SK-N-SH treated with all-trans-retinoic acid at 6 μM for 48 hours (cell line): ENCODE results near the gene WTAP.

Source experiments
- ATAC-seq: fragments of 200-7000 bp; cut with Tn5 transposase; 3 replicates; pipeline ENCODE4 v1.9.1; 2020; ENCODE audit warnings: mild to moderate bottlenecking, moderate library complexity
- ARNTL ChIP-seq: fragments of 450-650 bp; formaldehyde crosslinking; IDR thresholded peaks from 2 replicates; pipeline ENCODE4 v1.5.0; 2020; ENCODE audit warnings: low read depth, mild to moderate bottlenecking, moderate library complexity, borderline replicate concordance
- BACH2 ChIP-seq: fragments of 250-450 bp; sonication (Bioruptor Pico); IDR thresholded peaks from 2 replicates; pipeline ENCODE4 v1.9.0; 2021; ENCODE audit warnings: mild to moderate bottlenecking, borderline replicate concordance
- CSDC2 ChIP-seq: fragments of 250-450 bp; sonication (Bioruptor Pico); IDR thresholded peaks from 2 replicates; pipeline ENCODE4 v1.5.0; 2020; ENCODE audit warnings: mild to moderate bottlenecking, moderate library complexity
- ESRRG ChIP-seq: fragments of 250-450 bp; sonication (Bioruptor Pico); IDR thresholded peaks from 2 replicates; pipeline ENCODE4 v1.6.1; 2021; ENCODE audit warnings: mild to moderate bottlenecking
- GLIS3 ChIP-seq: fragments of 250-450 bp; sonication (Bioruptor Pico); IDR thresholded peaks from 2 replicates; pipeline ENCODE4 v1.5.0; 2020; ENCODE audit warnings: mild to moderate bottlenecking, moderate library complexity
- ISL1 ChIP-seq: fragments of 250-450 bp; sonication (Bioruptor Pico); IDR thresholded peaks from 2 replicates; pipeline ENCODE4 v2.1.2; 2022; ENCODE audit warnings: mild to moderate bottlenecking, moderate library complexity
- TCF4 ChIP-seq: fragments of 250-450 bp; sonication (Bioruptor Pico); IDR thresholded peaks from 2 replicates; pipeline ENCODE4 v1.8.0; 2021; ENCODE audit warnings: mild to moderate bottlenecking, moderate library complexity, borderline replicate concordance
- TOX ChIP-seq: fragments of 250-450 bp; sonication (Bioruptor Pico); IDR thresholded peaks from 2 replicates; pipeline ENCODE4 v1.8.0; 2021; ENCODE audit warnings: mild to moderate bottlenecking, moderate library complexity, borderline replicate concordance
- ZC3H10 ChIP-seq: fragments of 250-450 bp; sonication (Bioruptor Pico); IDR thresholded peaks from 2 replicates; pipeline ENCODE4 v1.5.1; 2021; ENCODE audit warnings: mild to moderate bottlenecking, moderate library complexity
- ZNF565 ChIP-seq: fragments of 450-650 bp; formaldehyde crosslinking; conservative IDR thresholded peaks from 2 replicates; pipeline ENCODE4 v1.5.0; 2020; ENCODE audit warnings: low read depth, mild to moderate bottlenecking, moderate library complexity
- ZNF70 ChIP-seq: fragments of 450-650 bp; formaldehyde crosslinking; IDR thresholded peaks from 2 replicates; pipeline ENCODE4 v1.5.0; 2020; ENCODE audit warnings: mild to moderate bottlenecking, moderate library complexity
- TF ChIP-seq, protein P1 (sequence below): fragments of 250-450 bp; sonication (Bioruptor Pico); IDR thresholded peaks from 2 replicates; pipeline ENCODE4 v1.5.1; 2020; ENCODE audit warnings: low read depth, mild to moderate bottlenecking, moderate library complexity
- TF ChIP-seq, protein P2 (sequence below): fragments of 250-450 bp; sonication (Bioruptor Pico); IDR thresholded peaks from 2 replicates; pipeline ENCODE4 v1.5.0; 2020; ENCODE audit warnings: mild to moderate bottlenecking, moderate library complexity
- TF ChIP-seq, protein P3 (sequence below): fragments of 250-450 bp; sonication (Bioruptor Pico); IDR thresholded peaks from 2 replicates; pipeline ENCODE4 v1.8.0; 2020; ENCODE audit warnings: mild to moderate bottlenecking, moderate library complexity, borderline replicate concordance
- TF ChIP-seq, protein P4 (sequence below): fragments of 250-450 bp; sonication (Bioruptor Pico); IDR thresholded peaks from 2 replicates; pipeline ENCODE4 v1.5.1; 2021; ENCODE audit warnings: mild to moderate bottlenecking, moderate library complexity
- TF ChIP-seq, protein P5 (sequence below): fragments of 250-450 bp; sonication (Bioruptor Pico); IDR thresholded peaks from 2 replicates; pipeline ENCODE4 v1.8.0; 2021; ENCODE audit warnings: low read depth, mild to moderate bottlenecking, moderate library complexity, borderline replicate concordance

The WTAP gene

DNA sequence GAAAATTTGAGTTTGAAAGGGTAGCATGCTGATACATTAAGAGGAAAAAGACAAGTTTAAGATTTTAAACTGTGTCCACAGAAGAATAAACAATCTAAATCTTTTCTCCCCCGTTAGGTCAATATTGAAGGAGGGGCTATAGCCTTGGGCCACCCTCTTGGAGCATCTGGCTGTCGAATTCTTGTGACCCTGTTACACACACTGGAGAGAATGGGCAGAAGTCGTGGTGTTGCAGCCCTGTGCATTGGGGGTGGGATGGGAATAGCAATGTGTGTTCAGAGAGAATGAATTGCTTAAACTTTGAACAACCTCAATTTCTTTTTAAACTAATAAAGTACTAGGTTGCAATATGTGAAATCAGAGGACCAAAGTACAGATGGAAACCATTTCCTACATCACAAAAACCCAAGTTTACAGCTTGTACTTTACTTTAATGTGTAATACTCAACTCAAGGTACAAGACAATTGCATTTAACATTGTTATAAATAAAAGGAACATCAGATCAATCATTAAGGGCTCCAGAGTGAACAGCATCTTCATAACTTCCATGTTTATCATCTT lies 51.3 kb downstream of the WTAP start:
- no peak for ATAC-seq

DNA sequence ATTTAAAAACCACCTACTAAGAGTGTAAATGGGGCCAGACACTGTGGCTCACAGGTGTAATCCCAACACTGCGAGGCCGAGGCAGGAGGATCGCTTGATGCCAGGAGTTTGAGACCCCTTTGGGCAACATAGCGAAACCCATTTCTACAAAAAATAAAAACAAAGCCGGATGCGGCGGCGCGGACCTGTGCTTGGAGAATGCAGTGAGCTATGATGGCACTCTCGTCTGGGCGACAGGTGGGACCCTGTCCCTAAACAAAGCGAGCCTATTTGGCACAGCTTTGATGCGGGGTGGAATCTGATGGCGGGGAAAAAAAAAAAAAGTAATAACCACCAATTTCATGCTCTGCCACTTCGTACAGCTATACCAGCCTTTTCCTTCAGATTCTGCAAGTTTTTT lies 61.0 kb downstream of the WTAP start:
- no peak for ATAC-seq
- TF ChIP-seq, protein P1, sequence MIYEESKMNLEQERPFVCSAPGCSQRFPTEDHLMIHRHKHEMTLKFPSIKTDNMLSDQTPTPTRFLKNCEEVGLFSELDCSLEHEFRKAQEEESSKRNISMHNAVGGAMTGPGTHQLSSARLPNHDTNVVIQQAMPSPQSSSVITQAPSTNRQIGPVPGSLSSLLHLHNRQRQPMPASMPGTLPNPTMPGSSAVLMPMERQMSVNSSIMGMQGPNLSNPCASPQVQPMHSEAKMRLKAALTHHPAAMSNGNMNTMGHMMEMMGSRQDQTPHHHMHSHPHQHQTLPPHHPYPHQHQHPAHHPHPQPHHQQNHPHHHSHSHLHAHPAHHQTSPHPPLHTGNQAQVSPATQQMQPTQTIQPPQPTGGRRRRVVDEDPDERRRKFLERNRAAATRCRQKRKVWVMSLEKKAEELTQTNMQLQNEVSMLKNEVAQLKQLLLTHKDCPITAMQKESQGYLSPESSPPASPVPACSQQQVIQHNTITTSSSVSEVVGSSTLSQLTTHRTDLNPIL, result no peak
- TF ChIP-seq, protein P2, sequence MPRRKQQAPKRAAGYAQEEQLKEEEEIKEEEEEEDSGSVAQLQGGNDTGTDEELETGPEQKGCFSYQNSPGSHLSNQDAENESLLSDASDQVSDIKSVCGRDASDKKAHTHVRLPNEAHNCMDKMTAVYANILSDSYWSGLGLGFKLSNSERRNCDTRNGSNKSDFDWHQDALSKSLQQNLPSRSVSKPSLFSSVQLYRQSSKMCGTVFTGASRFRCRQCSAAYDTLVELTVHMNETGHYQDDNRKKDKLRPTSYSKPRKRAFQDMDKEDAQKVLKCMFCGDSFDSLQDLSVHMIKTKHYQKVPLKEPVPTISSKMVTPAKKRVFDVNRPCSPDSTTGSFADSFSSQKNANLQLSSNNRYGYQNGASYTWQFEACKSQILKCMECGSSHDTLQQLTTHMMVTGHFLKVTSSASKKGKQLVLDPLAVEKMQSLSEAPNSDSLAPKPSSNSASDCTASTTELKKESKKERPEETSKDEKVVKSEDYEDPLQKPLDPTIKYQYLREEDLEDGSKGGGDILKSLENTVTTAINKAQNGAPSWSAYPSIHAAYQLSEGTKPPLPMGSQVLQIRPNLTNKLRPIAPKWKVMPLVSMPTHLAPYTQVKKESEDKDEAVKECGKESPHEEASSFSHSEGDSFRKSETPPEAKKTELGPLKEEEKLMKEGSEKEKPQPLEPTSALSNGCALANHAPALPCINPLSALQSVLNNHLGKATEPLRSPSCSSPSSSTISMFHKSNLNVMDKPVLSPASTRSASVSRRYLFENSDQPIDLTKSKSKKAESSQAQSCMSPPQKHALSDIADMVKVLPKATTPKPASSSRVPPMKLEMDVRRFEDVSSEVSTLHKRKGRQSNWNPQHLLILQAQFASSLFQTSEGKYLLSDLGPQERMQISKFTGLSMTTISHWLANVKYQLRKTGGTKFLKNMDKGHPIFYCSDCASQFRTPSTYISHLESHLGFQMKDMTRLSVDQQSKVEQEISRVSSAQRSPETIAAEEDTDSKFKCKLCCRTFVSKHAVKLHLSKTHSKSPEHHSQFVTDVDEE, result no peak
- TF ChIP-seq ARNTL (CRISPR knock-in tag) (no peak), TCF4 (CRISPR knock-in tag) (no peak), GLIS3 (CRISPR knock-in tag) (no peak), ESRRG (CRISPR knock-in tag) (no peak)
- TF ChIP-seq, protein P3, sequence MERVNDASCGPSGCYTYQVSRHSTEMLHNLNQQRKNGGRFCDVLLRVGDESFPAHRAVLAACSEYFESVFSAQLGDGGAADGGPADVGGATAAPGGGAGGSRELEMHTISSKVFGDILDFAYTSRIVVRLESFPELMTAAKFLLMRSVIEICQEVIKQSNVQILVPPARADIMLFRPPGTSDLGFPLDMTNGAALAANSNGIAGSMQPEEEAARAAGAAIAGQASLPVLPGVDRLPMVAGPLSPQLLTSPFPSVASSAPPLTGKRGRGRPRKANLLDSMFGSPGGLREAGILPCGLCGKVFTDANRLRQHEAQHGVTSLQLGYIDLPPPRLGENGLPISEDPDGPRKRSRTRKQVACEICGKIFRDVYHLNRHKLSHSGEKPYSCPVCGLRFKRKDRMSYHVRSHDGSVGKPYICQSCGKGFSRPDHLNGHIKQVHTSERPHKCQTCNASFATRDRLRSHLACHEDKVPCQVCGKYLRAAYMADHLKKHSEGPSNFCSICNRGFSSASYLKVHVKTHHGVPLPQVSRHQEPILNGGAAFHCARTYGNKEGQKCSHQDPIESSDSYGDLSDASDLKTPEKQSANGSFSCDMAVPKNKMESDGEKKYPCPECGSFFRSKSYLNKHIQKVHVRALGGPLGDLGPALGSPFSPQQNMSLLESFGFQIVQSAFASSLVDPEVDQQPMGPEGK (CRISPR knock-in tag), result no peak
- TF ChIP-seq, all 23 proteins: peak for 0

More for the DNA sequence above, 51.3 kb downstream of the WTAP start:
- TF ChIP-seq TOX (CRISPR knock-in tag) (no peak), BACH2 (no peak), TCF4 (CRISPR knock-in tag) (no peak), ZC3H10 (no peak), ESRRG (CRISPR knock-in tag) (no peak), CSDC2 (CRISPR knock-in tag) (no peak), ARNTL (CRISPR knock-in tag) (no peak), ISL1 (no peak)
- TF ChIP-seq, protein P4, sequence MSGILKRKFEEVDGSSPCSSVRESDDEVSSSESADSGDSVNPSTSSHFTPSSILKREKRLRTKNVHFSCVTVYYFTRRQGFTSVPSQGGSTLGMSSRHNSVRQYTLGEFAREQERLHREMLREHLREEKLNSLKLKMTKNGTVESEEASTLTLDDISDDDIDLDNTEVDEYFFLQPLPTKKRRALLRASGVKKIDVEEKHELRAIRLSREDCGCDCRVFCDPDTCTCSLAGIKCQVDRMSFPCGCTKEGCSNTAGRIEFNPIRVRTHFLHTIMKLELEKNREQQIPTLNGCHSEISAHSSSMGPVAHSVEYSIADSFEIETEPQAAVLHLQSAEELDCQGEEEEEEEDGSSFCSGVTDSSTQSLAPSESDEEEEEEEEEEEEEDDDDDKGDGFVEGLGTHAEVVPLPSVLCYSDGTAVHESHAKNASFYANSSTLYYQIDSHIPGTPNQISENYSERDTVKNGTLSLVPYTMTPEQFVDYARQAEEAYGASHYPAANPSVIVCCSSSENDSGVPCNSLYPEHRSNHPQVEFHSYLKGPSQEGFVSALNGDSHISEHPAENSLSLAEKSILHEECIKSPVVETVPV (CRISPR knock-in tag), result no peak
- TF ChIP-seq, protein P5, sequence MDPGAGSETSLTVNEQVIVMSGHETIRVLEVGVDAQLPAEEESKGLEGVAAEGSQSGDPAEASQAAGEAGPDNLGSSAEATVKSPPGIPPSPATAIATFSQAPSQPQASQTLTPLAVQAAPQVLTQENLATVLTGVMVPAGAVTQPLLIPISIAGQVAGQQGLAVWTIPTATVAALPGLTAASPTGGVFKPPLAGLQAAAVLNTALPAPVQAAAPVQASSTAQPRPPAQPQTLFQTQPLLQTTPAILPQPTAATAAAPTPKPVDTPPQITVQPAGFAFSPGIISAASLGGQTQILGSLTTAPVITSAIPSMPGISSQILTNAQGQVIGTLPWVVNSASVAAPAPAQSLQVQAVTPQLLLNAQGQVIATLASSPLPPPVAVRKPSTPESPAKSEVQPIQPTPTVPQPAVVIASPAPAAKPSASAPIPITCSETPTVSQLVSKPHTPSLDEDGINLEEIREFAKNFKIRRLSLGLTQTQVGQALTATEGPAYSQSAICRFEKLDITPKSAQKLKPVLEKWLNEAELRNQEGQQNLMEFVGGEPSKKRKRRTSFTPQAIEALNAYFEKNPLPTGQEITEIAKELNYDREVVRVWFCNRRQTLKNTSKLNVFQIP, result no peak
- TF ChIP-seq, protein P3 (CRISPR knock-in tag), result no peak
- TF ChIP-seq, all 23 proteins: peak for 0

DNA sequence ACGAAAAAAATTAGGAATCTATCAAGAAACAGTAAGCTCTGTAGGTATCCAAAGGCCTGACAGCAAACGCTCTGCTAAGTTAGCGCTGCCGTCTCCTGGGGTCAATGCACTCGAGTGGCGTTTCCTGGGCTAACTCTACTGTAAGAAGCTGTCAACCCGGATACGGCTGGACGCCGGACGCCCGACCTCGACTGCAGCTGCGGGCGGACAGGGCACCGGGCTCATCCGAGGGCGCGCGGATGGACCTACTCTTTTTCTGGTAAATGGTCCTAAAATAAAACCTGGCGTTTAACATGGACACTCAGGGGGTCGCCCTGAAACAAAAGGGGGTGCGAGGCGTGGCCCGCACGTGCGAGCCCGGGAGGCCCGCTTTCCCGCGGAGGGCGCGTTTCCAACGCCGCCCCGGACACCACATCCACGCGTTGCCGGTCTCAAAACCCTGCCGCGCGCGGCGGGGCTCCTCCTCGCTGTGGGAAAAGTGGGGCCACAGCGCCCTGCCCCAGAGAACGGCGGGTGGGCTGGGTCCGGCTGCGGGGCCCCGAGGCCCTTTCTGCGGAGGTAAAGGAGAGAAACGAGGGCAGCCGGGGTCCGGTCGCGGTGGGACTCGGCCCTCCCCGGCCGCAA lies 61.6 kb downstream of the WTAP start:
- TF ChIP-seq GLIS3 (CRISPR knock-in tag) (no peak), ZNF565 (CRISPR knock-in tag) (no peak), ZNF70 (CRISPR knock-in tag) (no peak), CSDC2 (CRISPR knock-in tag) (no peak)

More for the DNA sequence above, 61.6 kb downstream of the WTAP start:
- peak; percentile 14 for ATAC-seq
